ENCODE data around the gene CHCHD5.
"Not testable (repeated sequence)": the region's sequence is repeated elsewhere in the genome, so short reads cannot be mapped to it uniquely, and the experiment has no call there.

The CHCHD5 gene

GRCh38 chr2:112588611-112589045 is 4.2 kb downstream of the CHCHD5 start:
- peak; percentile 83 for DNase-seq

DNA sequence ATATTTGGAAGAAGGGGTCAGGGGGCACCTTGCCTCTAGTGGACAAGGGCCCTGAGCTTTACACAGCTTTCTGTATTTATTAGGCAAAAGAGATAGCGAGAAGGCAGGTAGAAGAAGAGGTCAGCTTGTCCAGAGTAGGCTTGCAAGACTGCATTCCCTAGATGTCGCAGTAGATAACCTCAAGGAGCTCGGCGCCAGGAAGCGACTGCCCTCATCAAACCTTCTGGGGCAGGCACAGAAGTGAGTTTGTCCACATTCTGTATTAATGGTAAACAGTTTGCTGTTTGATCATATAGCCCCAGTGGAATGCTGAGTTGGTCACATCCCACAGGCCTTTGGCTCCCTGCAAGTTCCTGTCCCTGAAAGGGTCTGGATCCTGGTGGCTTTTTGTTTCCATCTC is 7.0 kb downstream of the CHCHD5 start:
- DNase-seq: no peak

DNA sequence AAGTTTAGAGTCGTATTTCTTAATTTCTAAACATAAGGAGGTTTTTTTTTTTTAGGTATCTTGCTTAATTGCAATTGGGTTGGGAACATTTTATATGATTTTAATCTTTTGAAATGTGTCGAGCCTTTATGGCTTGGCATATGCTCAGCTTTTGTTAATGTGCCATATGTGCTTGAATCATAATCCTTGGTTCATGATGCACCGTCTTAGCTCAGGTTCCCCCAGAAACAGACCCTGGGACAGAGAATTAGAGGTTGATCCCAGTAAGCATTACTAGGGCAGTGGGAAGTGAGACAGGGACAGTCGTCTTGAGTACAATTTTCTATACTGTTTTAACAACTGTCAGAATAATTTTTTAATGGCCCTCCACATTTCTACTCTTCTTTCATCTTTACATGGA is 9.3 kb downstream of the CHCHD5 start:
- no peak for DNase-seq

DNA sequence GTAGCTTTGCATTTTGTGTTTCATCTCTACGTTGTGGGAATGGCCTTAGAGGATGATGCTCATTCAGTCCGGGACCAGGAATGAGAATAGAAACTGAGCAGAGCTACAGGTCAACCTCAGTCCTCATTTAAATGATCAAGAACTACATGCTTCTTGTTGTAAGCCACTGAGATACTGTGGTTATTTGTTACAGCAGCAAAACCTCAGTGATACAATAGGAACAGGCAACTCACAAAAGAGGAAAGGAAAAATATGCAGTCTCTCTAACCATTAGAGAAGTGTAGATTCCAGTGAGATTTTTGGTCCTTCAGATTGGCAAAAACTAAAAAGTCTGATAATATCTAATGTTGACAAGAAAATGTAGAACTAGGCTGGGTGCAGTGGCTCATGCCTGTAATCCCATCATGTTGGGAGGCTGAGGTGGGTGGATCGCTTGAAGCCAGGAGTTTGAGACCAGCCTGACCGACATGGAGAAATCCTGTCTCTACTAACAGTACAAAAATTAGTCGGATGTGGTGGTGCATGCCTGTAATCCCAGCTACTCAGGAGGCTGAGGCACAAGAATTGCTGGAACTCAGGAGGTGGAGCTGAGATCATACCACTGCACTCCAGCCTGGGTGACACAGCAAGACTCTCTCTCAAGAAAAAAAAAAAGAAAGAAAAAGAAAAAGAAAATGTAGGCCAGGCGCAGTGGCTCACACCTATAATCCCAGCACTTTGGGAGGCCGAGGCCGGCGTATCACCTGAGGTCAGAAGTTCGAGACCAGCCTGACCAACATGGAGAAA is 13.3 kb downstream of the CHCHD5 start:
- DNase-seq: no peak

DNA sequence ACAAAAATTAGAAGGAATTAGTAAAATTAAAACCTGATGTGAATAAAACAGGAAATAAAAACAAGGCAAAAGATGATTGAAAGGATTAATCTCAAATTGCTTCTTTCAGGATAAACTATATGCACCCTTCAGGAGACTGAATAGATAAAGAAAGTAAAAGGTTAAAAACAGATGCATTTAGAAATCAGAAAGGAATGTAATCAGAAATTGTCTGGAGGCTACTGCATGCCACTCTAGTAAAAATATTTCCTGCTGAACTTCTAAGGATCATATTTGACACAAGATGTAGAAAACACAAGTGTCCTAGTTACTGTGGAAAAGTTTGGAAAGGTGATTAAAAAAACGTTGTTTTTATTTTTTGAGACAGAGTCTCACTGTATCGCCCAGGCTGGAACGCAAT is 16.2 kb downstream of the CHCHD5 start:
- DNase-seq: no peak

DNA sequence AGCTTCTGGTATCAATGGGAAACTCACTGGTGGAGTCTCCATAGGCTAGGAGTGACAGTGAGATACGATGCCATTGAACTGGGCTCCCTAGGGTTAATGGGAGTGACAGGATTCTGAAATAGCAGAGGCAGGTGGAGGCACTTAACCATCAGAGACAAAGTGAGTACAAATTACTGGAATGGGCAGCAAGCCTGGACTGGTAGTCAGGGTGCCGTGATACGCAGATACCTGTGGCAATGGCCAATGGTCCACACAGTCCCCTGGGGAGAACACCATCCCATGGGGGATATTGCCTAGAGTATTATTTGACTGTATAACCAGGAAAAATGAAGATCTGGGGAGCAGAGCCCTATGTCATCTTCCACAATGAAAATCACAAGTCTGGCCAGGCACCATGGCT is 17.3 kb downstream of the CHCHD5 start:
- peak; percentile 21 for DNase-seq

DNA sequence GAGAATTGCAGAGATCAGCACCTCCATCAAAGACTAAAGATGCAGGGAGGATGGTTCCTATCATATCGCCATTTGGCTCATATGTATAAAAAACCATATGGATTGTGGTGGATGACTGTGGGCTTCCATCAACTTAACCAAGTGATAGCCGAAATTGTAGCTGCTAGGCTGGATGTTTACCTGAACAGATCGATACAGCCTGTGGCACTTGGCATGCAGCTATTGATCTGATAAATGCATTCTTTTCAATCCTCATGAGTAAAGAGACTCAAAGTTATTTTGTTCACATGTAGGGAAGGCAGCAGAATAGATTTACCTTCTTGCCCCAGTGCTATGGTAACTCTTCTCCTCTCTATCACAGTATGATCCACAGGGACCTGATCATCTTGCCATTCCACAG is 18.5 kb downstream of the CHCHD5 start:
- DNase-seq: no peak

GRCh38 chr2:112603731-112604130 is 19.3 kb downstream of the CHCHD5 start:
- no peak for DNase-seq

GRCh38 chr2:112604952-112605351 is 20.5 kb downstream of the CHCHD5 start:
- DNase-seq: no peak

GRCh38 chr2:112605926-112606325 is 21.5 kb downstream of the CHCHD5 start:
- DNase-seq: no peak

DNA sequence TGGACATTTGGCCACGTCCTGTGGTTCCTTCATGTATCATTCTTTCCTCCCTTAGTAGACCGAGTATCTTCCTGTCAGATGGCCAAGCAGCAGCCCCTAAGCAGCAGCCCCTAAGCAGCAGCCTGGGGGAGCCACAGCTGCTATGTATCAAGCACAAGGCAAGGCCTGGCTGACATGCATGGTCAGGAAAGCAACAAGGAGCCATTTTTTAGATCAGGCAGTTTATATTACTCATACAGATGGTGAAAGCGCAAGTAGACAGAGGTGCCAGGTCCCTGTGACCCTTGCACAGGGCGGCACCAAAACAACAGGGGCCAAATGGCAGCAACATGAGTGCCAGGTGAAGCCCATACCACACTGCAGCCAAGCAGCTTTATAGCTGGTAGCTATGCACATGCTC is 22.1 kb downstream of the CHCHD5 start:
- DNase-seq: no peak

DNA sequence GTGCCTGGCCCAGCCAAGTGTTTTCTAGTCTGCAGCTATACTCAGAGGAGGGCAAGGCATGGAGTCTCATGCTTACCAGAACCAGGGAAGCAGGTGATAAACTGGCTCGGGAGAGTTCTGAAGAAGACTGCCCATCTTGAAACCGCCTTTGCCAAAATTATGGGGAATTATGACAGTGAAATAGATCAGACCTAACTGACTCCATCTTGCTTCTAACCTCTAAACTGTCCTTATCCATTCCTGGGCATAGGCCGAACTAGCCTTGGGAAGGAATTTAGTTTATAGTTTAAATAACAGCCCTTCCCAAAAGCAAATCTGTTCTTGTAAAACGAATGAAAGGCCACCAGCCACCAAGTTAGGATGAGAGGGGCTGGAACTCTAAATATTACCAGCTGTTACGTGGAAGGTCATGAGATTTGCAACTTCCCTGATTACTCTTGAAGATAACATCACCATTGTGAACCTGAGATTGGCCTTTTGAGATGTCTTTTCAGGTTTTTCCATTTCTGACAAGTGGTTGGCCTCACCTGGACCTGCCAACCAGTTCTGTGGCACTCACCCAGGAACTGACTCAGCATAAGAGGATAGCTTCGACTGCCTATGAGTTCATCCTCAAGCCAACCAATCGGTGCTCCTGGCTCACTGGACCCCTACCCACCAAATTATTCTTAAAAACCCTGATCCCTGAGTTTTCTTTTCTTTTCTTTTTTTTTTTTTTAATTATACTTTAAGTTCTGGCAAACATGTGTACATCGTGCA is 23.4 kb downstream of the CHCHD5 start:
- no peak for DNase-seq

GRCh38 chr2:112609320-112609719 is 24.9 kb downstream of the CHCHD5 start:
- DNase-seq: not testable (repeated sequence)

GRCh38 chr2:112612283-112612682 is 27.9 kb downstream of the CHCHD5 start:
- not testable (repeated sequence) for DNase-seq

DNA sequence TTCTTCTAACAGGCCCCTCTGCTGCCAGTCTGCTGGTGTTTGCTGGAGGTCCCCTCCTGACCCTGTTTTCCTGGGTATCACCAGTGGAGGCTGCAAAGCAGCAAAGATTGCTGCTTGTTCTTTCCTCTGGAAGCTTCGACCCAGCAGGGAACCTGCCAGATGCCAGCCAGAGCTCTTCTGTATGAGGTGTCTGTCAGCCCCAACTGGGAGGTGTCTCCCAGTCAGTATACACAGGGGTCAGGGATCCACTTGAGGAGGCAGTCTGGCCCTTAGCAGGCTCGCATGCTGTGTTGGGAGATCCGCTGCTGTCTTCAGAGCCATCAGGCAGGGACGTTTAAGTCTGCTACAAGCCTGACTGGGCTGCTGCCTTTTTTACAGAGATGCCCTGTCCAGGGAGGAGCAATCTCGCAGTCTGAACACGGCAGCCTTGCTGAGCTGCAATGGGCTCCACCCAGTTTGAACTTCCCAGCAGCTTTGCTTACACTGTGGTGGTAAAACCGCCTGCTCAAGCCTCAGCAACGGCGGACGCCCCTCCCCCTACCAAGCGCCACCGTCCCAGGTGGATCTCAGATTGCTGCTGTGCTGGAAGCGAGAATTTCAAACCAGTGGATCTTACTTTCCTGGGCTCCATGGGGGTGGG is 29.9 kb downstream of the CHCHD5 start:
- DNase-seq: peak; percentile 35

GRCh38 chr2:112615051-112615450 is 30.6 kb downstream of the CHCHD5 start:
- no peak for DNase-seq

- DNase-seq: not testable (repeated sequence)
Observed at GRCh38 chr2:112615798-112616197, 31.4 kb downstream of the CHCHD5 start.

- no peak for DNase-seq
Observed at GRCh38 chr2:112618383-112618782, 34.0 kb downstream of the CHCHD5 start.

DNA sequence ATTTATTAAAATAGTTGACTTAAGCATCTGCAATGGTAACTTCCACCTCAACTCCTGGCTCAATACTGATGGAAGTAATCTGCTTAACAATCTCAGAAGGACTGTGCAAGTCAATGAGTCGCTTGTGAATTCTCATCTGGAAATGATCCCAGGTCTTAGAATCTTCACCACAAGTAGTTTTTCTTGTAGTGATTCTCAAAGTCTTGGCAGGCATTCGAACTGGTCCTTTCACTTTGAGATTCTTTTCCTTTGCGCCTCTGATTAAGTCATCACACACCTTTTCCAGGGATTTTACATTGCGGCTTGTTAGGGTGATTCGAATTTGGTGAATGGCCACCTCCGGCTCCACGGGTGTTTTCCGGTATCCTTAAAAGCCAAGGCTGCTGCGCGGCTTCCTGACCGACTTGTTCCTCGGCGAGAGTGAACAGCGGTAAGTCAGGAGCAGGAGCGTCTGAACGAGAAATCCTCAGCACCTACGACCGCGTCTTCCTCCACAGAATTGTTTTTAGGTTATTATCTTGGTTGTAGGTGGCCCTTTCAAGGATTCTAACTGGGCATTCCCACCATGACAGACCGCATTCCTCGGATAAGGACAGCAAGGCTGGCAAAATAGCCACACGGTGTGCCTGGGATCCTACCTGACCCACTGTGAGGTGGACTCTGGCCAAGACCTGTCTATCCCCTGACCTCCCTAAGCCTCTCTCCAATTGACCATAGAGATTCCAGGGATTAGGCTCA is 37.5 kb downstream of the CHCHD5 start:
- DNase-seq: no peak

DNA sequence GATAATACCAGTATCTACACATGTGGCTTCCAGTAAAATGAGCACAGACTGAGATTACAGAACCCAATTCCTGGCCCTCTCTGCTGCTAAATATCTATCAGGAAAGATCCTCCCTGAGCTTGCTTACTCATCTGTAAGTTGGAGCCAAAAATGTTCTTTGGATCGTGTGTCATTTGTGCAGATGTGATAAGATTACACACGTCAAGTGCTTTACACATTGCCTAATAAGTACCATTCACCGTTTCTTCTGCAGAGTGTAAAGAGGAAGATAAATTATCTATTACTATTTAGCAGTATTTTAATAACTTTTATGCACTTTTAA is 38.1 kb downstream of the CHCHD5 start:
- DNase-seq: no peak

- no peak for DNase-seq
Observed at GRCh38 chr2:112623913-112624777, 39.7 kb downstream of the CHCHD5 start.

DNA sequence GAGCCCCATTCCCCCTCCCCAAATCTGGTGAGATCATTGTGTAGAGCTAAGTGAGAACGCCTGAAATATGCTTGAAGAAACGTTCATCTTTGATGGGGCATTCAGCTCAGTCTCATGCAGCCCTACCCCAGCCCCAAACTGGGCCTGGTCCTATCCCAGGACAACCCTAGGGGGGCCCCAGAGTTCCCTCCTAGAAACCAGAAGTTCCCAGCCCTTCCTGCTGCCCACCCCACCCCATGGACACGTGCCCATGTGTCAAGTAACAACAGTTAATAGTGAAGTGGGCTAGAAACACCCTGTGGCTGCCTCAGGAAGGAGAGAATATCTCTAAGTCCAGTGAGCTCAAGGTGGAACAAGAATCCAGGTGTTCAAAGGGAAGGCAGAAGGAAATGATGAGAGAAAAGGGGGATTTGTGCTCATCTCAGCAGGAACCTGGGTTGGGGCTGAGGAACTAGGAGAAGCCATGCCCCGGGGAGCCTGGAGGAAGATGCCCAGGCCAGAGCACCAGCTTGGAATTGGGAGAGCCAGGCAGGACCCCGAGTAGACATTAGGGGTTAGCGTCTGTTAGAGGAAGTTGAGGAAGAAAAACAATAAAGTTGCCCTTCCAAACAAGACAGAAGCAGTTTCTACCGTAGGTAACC is 41.2 kb downstream of the CHCHD5 start:
- DNase-seq: no peak

Measured in NCI-H69 (cell line).